Heart left ventricle (tissue), 13 donors: ENCODE data around the gene KCP.

ENCODE experiments used
- CTCF ChIP-seq, 12 donors: fragments of 200-600 bp; sonication (generic) in 4 of 12; IDR thresholded peaks; one replicate each; pipeline versions ENCODE4 v1.5.0 to v1.8.0; 2018 to 2022; ENCODE audit warnings: antibody characterized with exemption in 12 of 12, mild to moderate bottlenecking in 5 of 12
- POLR2A ChIP-seq, 2 donors: fragments of 450-650 bp; IDR thresholded peaks; one replicate each; pipeline ENCODE4 v1.6.1; 2017; ENCODE audit warnings: antibody characterized with exemption in 2 of 2, mild to moderate bottlenecking in 2 of 2, moderate library complexity in 2 of 2
- donor health status: ischemic (EF 13 %, LVEDD 7.1; RV severe dilation, severe dysfunction).
- donor health status: DM: no; HTN: yes; CAD: no.
- donor health status: DM: no; HTN: no; CAD: no.
- donor health status: ischemic (EF 25% LVEDD 6.9; RV normal size, moderate dysfunction).
- donor health status: ischemic (EF 25% LVEDD 5.7; RV mildly dilated, moderate dysfunction).
- donor health status: ischemic (EF 35%, LVEDD 5.7; RV mildly dilated, moderate dysfunction).
- donor health status: nonischemic (EF 11% LVEDD 7.7; RV severe dilation, severe dysfunction).
- donor health status: DM: yes; HTN: yes; CAD: no.
- donor health status: PGD.
- donor health status: ischemic (EF 29% LVEDD 5.4; RV normal size, mild dysfunction).
- donor health status: nonischemic (EF 23%, LVEDD 6.1; RV moderate dilation, normal function).

- TF ChIP-seq CTCF (IDR thresholded peaks at IDR 0.05) = no peak
- no peak for TF ChIP-seq POLR2A (IDR thresholded peaks at IDR 0.05)
Measured at GRCh38 chr7:128880791-128881457, 29.6 kb downstream of the KCP start.
